Smooth muscle cell of the pulmonary artery (primary cell): ENCODE measurements around the gene FCMR. TPM values are rescaled to one million over a fixed set of nuclear protein-coding genes. Genes with fewer than 3 reads are reported as not detected.

Experiments
- total RNA-seq: library from RNA; depleted of rRNA; stranded (reverse); fragments of >200 nt; gene quantifications from 2 replicates; pipeline ENCODE4 v1.2.3, GENCODE V29; 2014

FCMR gene, protein sequence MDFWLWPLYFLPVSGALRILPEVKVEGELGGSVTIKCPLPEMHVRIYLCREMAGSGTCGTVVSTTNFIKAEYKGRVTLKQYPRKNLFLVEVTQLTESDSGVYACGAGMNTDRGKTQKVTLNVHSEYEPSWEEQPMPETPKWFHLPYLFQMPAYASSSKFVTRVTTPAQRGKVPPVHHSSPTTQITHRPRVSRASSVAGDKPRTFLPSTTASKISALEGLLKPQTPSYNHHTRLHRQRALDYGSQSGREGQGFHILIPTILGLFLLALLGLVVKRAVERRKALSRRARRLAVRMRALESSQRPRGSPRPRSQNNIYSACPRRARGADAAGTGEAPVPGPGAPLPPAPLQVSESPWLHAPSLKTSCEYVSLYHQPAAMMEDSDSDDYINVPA
- total RNA-seq: 0.13 TPM in 1 of 2 replicates, not detected in the other

DNA sequence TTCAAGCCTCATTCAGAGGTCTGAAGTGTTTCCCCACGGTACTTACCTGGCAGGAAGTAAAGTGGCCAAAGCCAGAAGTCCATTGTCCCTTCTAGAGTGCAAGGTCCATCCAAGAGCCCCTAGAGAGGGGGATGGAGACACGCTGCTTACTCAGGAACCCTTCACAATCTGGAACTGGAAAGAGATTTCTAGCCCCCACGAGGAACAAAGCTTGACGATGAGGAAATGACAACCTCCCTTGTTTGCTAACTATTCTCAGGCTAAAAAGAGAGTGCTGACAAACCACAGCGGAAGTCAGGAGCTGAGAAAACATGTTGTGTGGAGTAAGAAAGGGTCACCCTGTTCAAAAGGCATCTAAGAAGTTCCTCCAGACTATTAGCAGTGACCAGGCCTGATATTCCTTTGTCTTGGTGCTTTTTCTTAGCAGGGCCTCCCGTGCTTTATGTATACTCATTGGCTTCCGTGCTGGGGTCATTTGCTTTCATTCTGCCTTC is at the start of gene FCMR:
FCMR (minus strand) TSS at position 170 of the 494 bp plus-strand sequence; CDS start at position 83, 87 bp downstream.

GRCh38 chr1:206970446-206970845 is 48.7 kb upstream of the FCMR start, which contains the start of gene FCAMR:
Gene FCAMR, minus strand, starts transcription at chr1:206970460. Its CDS starts 335 bp downstream, at chr1:206970125.

GRCh38 chr1:206946261-206946660 is 24.5 kb upstream of the FCMR start, which contains the start of gene PIGR:
Gene PIGR, minus strand, starts transcription at chr1:206946466. Its CDS starts 5,935 bp downstream, at chr1:206940531.

GRCh38 chr1:206897175-206897574 is 24.6 kb downstream of the FCMR start, which contains the start of gene IL24:
Gene IL24, plus strand, starts transcription at chr1:206897443. Its CDS starts 390 bp downstream, at chr1:206897833.

DNA sequence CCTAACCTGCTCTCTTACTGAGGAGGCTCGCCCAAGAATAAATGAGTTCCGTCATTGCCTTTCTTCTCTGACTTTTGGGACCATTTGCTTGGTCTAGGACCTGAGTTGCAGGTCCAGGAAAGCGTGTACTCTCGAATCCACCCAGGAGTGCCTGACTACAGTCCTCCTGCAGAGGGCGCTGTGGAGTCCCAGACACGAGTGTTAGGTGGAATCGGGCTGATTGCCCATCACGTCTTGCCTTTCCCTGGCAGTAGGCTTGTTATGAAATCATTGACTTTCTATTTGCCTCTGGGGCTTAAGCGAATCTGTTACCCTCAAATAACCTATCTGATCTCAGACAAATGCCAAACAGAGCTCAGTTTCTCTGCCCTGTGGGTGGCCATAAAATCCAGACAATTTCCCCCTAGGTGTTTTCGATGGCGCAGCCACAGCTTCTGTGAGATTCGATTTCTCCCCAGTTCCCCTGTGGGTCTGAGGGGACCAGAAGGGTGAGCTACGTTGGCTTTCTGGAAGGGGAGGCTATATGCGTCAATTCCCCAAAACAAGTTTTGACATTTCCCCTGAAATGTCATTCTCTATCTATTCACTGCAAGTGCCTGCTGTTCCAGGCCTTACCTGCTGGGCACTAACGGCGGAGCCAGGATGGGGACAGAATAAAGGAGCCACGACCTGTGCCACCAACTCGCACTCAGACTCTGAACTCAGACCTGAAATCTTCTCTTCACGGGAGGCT is 56.6 kb downstream of the FCMR start, which contains the start of gene IL20:
IL20 (plus strand) TSS at position 685 of the 733 bp plus-strand sequence. CDS start 230 bp downstream, outside the sequence.

Other genes starting within 250 kb of the FCMR start
- gene MAPKAPK2, start 237.0 kb downstream of the FCMR start, total RNA-seq: 51.2 and 57.7 TPM in 2 replicates
- not detected in 2 replicates for gene IL19, start 151.2 kb downstream of the FCMR start, total RNA-seq
- not detected in 2 replicates for gene IL10, start 149.4 kb downstream of the FCMR start, total RNA-seq
- not detected in 2 replicates for gene IL20, start 56.3 kb downstream of the FCMR start, total RNA-seq
- gene IL24, start 24.5 kb downstream of the FCMR start, total RNA-seq: not detected in 2 replicates
- not detected in 2 replicates for gene PIGR, start 24.5 kb upstream of the FCMR start, total RNA-seq
- not detected in 2 replicates for gene FCAMR, start 48.5 kb upstream of the FCMR start, total RNA-seq
- under 0.01 and 0.07 TPM in 2 replicates for gene C1orf116, start 110.8 kb upstream of the FCMR start, total RNA-seq
- gene YOD1, start 129.3 kb upstream of the FCMR start, total RNA-seq: 7.1 and 8.5 TPM in 2 replicates
- 5.5 and 9.5 TPM in 2 replicates for gene PFKFB2, start 131.3 kb upstream of the FCMR start, total RNA-seq
- not detected in 2 replicates for gene C4BPB, start 166.9 kb upstream of the FCMR start, total RNA-seq
- gene C4BPA, start 182.3 kb upstream of the FCMR start, total RNA-seq: not detected in 2 replicates